ENCODE results near the gene TSGA10IP.

- TF ChIP-seq EZH2 (IDR thresholded peaks at IDR 0.05; ENCODE audit: insufficient read depth, poor library complexity, severe bottlenecking) (no peak), EZH2phosphoT487 (IDR thresholded peaks at IDR 0.05; ENCODE audit: insufficient read depth, low read depth) (no peak)
These were observed 48.2 kb upstream of the TSGA10IP start for GRCh38 chr11:65897020-65897471.

Data from GM23248 (cell line).